GM12891 (cell line): ENCODE results near the gene TMEM219. TPM values are rescaled to one million over a fixed set of nuclear protein-coding genes. Genes with fewer than 3 reads are reported as not detected.

Source experiments
- DNase-seq: peaks from one replicate; pipeline ENCODE4 v3.0.0; 2011; ENCODE audit warnings: low spot score; ENCODE audit not compliant: insufficient read length
- FAIRE-seq: peaks from 2 replicates; lab custom pipeline; 2011; peaks lifted over from hg19 to GRCh38; lab: Jason Lieb, UNC
- PAX5 ChIP-seq: IDR thresholded peaks from 2 replicates; pipeline ENCODE4 v1.6.1; 2011; ENCODE audit warnings: low read length, moderate library complexity, mild to moderate bottlenecking; ENCODE audit not compliant: insufficient read depth, severe bottlenecking
- POLR2A ChIP-seq: IDR thresholded peaks from 2 replicates; pipeline ENCODE4 v1.6.1; 2011; ENCODE audit warnings: low read depth, low read length, control low read depth
- POLR2AphosphoS5 ChIP-seq: IDR thresholded peaks from 2 replicates; pipeline ENCODE4 v1.6.1; 2011; ENCODE audit warnings: low read depth, low read length, control low read depth
- POU2F2 ChIP-seq: IDR thresholded peaks from 2 replicates; pipeline ENCODE4 v1.6.1; 2011; ENCODE audit warnings: low read depth, mild to moderate bottlenecking, control low read depth, low read length, moderate library complexity
- SPI1 ChIP-seq: IDR thresholded peaks from 2 replicates; pipeline ENCODE4 v1.6.1; 2011; ENCODE audit warnings: low read depth, low read length, control low read depth
- TAF1 ChIP-seq: IDR thresholded peaks from 2 replicates; pipeline ENCODE4 v1.6.1; 2011; ENCODE audit warnings: low read depth, low read length, control low read depth
- polyA plus RNA-seq: library from polyadenylated mRNA; unstranded; fragments of >200 nt; gene quantifications from one replicate; pipeline ENCODE4 v1.2.1, GENCODE V29; 2012; ENCODE audit warnings: low read depth, missing spikeins, inconsistent platforms; ENCODE audit not compliant: missing spikeins

The TMEM219 gene, protein sequence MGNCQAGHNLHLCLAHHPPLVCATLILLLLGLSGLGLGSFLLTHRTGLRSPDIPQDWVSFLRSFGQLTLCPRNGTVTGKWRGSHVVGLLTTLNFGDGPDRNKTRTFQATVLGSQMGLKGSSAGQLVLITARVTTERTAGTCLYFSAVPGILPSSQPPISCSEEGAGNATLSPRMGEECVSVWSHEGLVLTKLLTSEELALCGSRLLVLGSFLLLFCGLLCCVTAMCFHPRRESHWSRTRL
- 63.7 TPM for polyA plus RNA-seq

DNA sequence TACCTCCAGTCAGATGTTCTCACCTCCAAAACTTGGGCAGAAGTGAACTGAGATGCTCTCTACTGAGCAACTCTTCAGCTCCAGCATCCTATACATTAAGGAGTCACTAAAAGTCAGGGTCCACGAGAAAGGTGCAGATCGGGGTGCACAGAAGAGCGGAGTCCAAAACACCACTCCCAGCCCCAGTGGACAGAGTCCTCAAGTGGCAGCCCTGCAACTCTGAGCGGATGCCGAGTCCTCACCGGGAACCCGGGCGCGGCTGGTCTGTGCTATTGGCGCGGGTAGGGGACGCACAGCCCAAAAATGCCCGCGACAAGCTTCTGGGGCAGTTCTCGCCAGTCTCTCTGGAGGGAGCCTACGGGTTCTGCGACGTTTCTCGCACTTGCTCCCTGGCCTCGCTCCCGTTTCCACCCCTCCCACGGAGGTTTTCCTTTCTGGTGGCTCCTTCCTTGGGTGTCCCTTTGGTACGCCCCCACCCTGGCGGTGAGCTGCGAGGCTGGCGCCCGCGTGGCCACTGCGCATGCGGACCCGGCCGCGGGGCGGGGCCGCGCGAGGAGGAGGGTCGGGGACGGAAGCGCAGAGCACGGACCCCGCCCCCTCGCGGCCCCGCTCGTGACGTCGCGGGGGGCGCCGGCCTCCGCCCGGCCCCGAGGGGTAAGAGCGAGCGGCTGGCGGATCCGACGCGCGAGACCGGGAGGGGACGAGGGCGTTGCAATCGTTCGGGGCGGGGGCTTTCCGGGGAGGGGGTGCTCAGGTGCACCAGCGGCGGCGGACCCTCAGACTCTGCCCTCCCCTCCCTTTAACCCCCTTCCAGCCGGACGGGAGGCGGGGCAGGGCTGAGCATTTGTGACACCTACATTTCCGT lies at the start of gene TMEM219:
Gene TMEM219, plus strand, starts transcription at position 601 of the 865 bp plus-strand sequence. CDS start 1,065 bp downstream, outside the sequence.
- TF ChIP-seq POLR2AphosphoS5 (peak; percentile 48; the same call in 1 of the 2 replicates), TAF1 (peak; percentile 74; the same call in 1 of the 2 replicates), SPI1 (no peak), PAX5 (no peak), POLR2A (peak; percentile 54; the same call in 1 of the 2 replicates), POU2F2 (no peak)
- FAIRE-seq, result peak; percentile 96
- peak; percentile 98 for DNase-seq

DNA sequence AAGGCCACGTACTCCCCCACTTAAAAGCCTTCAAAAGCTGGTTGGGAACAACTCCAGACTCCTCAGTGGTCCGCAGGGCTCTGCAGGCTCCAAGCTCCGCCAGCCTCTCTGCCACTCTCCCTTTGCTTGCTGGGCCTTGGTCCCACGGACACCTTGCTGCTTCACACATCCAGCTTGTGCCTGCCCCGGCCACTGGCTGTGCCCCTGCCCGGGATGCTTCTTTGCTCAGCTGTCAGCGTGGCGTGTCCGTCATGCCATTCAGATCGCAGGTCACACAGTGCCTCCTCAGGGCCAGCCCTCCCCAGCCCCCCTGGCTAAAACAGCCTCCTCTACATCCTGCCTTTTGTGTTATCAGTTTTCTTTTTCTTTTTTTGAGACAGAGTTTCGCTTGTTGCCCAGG lies 49.8 kb upstream of the TMEM219 start:
- FAIRE-seq (no peak), DNase-seq (no peak)
- no peak for TF ChIP-seq PAX5
- TF ChIP-seq POLR2AphosphoS5, result no peak
- no peak for TF ChIP-seq POLR2A
- TF ChIP-seq POU2F2, result no peak
- TF ChIP-seq SPI1, result no peak
- TF ChIP-seq TAF1, result no peak

DNA sequence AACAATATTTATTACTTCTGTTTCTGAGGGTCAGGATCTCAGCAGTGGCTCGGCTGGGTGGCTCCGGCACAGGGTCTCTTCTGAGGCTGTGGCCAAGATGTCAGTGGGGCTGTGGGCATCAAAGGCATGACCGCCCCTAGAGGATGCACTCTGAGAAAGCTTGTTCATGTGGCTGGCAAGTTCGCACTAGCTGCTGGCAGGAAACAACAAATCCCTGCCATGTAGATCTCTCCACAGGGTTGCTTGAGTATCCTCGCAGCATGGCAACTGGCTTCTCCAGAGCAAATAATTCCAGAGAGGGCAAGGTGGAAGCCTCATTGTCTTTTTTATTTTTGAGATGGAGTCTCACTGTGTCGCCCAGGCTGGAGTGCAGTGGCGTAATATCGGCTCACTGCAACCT lies 48.4 kb upstream of the TMEM219 start:
- TF ChIP-seq POLR2A (no peak), PAX5 (no peak), POLR2AphosphoS5 (no peak), POU2F2 (no peak), SPI1 (no peak), TAF1 (no peak)
- FAIRE-seq (no peak), DNase-seq (no peak)

DNA sequence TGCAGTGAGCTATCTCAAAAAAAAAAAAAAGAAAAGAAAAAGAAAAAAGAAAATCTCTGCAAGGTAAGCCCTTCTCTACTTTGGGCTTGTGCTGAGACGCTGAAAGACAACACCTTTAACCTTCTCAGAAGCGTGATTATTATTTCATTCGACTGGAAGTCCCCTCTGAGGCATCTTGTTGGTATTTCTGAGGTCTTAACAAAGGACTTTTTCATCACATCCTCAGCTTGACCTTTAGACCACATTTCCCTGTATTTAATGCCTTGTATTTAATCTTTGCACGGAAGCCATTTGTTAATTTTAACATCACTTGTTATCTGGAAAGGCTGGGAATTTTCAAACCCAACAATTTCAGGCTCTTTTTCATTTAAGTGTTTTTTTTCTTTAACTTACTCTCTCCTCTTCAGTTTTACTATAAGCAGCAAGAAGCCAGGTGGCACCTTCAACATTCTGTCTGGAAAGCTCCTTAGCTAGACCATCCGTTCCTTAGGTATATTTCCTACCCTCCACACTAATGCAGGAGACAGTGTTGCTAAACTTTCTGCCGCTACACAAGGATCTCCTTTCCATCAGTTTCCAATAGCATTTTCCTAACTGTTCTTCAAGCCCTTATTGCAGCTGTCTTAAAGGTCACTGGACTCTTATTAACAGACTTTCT lies 46.2 kb upstream of the TMEM219 start:
- no peak for FAIRE-seq
- TF ChIP-seq POLR2A (no peak), PAX5 (no peak), TAF1 (no peak), POLR2AphosphoS5 (no peak), SPI1 (no peak), POU2F2 (no peak)
- no peak for DNase-seq

DNA sequence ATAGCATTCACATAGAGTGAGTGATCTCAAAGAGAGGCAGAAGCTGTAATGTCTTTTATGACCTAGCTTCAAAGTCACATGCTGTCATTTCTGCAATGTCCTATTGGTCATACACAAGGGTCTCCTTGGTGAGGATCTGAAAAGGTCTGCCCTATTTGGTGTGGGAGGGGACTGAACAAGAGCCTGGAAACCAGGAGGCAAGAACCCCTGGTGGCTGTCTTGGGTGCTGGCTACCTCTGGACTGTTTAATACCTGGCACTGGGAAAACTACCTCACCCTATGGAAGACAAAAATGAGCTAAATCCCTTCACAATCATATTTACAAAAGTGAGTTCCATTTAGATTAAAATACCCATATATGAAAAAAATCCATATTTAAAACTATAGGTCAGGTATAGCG lies 44.9 kb upstream of the TMEM219 start:
- FAIRE-seq, result no peak
- TF ChIP-seq POLR2A (no peak), SPI1 (no peak), POU2F2 (no peak), TAF1 (no peak), PAX5 (no peak), POLR2AphosphoS5 (no peak)
- DNase-seq, result no peak

DNA sequence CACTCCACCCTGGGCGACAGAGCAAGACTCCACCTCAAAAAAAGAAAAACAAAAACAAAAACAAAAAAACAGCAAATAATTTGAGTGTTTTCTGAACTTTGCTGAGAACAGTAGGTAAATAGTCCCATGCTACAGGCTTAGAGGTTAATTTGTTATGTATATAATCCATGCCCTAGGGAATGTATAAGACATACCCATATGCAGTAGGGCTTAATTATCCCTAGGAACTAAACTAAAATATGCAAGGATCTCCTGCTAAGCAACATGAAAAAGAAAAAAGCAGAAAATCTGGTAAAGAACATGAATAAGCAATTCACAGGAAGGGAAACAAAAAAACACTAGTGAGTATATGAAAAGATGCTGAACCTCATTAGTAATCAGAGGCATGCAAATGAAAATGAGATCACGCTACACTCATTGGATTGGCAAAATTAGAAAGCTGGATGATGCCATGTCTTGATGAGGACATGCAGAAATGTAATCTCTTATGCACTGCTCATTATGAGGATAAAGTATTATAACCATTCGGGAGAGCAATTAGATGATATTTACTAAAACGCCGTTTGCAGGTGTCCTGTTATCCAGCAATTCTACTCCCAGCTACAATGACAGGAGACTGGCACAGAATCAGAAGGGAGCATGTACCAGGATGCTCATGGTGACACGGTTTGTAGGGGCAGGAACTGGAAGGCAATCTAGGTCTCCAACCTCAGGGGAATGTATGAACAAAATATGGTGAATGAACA lies 41.4 kb upstream of the TMEM219 start:
- TF ChIP-seq POLR2AphosphoS5 (no peak), SPI1 (no peak)
- DNase-seq, result no peak
- FAIRE-seq, result no peak

DNA sequence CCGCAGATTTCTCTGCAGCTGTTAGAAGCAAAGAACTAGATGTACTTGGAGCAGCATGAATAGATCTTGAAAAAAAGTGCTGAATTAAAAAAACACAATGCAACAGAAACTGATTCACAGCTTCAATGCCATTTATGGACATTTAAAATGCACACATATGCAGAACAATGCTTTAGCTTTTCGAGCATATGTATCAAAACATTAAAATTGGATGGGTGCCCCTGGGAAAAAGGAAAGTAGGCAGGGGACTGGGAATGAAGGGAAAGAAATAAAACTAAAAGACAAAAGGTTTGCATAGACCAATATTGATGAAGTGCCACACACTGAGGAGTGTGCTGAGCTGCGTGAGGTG lies 40.9 kb upstream of the TMEM219 start:
- FAIRE-seq (no peak), DNase-seq (no peak)
- no peak for TF ChIP-seq POLR2A

DNA sequence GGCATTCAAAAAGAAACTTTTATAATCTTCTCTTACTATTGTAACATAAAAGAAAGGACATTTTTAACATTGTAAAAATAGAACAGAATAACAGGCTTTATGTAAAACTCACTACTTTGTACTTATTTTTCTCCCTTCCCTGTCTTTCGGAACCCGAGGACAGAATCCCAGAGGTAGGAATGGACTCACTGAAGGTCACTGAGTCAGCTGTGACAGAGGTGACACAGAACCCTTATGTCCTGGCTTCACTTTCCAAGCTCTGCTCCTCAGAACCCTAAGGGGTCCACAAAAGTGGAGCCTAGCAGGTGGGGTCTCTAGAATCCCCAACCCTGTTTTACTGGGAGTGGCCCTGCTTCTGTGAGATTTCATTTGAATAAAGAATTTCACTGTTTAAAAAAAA lies 39.6 kb upstream of the TMEM219 start:
- TF ChIP-seq POU2F2, result no peak
- TF ChIP-seq SPI1, result no peak
- no peak for TF ChIP-seq POLR2AphosphoS5
- TF ChIP-seq TAF1, result no peak
- no peak for TF ChIP-seq POLR2A
- no peak for TF ChIP-seq PAX5
- no peak for FAIRE-seq
- no peak for DNase-seq

DNA sequence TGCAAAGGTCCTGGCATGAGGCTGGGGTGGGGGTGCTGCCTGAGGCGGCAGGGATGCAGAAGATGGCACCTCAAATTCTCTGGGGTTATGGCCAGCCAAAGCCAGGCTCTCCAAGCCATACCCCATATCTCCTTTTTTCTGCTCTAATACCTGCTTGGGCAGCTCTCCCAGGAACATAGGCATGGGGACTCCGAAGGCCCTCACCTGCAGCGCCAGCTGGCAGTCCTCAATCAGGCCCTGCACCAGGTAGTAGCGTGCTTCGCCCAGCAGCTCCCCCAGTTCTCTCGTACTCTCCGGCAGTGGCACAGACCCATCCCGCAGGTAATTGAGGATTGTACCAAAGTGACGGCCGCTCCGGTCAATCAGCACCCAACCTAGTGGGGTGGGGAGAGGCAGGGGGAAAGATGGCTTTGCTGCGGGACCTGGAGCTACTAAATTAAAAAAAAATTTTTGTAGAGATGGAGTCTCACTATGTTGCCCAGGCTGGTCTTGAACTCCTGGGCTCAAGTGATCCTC lies 38.8 kb upstream of the TMEM219 start:
- no peak for FAIRE-seq
- DNase-seq, result no peak
- TF ChIP-seq PAX5, result no peak
- no peak for TF ChIP-seq POLR2AphosphoS5
- TF ChIP-seq POLR2A, result no peak
